Suppressor macrophage (primary cell): Measurements from ENCODE around the gene DNAJB11.
"Not testable (repeated sequence)": the region's sequence is repeated elsewhere in the genome, so short reads cannot be mapped to it uniquely, and the experiment has no call there.

Experiments used
- DNase-seq, 4 experiments: peaks; one replicate each; pipeline ENCODE4 v3.0.0-alpha.2; 2020 to 2022

DNAJB11 gene

DNA sequence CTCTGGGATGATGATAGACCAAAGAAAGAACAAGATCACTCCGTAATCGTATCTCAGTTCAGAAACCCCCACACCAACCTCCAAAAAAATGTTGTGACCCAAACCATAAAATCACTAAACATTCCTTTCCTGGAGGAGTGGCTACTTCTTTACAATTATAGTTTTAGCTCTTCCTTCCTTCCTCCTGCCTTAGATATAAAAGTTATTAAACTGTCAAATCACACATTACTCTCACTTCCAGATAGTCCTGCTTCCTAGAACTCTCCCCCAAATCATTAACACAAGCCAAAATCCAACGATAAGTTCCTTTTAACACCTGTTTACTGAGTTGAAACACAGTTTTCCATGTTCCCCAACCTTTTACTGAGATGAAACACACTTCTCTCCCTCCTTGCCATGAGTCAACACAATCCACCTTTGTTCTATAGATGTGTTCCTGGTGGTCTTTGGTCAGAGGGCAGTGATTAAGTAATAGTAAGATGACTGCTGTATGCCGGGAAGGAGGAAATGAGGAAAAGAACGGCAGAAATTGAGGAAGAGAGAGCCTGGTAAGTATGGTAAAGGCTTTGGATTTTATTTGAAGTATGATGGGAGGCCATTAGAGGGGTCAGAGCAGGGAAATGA is 18.0 kb upstream of the DNAJB11 start:
- DNase-seq = no peak

DNA sequence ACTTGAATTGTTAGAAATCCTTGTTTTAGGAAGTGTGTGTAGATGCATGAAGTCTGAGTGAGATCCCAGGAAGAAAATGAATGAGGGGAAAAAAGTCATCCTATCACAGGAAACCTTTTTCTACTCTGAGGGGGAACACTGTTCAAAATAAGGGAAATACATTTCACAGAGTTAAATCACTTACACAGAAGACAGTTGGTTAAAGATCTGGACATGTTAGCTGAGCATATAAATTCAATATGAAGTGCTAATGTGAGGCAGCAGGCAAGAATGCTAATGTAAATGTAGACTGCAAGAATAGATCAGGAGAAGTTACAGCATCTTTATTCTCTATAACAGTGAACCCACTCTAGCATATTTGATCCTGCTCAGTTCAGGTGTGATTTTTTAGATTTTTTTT is 5.9 kb upstream of the DNAJB11 start:
- no peak for DNase-seq

DNA sequence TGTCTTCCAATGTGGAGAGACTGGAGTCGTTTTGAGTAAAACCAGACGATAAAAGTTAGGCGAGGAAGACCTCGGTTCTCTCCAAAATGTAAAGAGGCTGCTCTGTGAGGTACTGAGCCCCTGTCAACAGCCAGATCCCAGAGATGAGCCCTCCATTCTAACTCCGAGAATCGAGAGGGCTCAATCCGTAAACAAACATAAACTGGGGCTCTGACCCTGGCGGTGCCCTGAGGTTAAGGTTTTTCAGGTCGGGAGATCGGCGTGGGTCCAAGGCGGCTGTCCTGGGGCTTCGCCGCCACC is 3.8 kb upstream of the DNAJB11 start:
- DNase-seq = no peak

DNA sequence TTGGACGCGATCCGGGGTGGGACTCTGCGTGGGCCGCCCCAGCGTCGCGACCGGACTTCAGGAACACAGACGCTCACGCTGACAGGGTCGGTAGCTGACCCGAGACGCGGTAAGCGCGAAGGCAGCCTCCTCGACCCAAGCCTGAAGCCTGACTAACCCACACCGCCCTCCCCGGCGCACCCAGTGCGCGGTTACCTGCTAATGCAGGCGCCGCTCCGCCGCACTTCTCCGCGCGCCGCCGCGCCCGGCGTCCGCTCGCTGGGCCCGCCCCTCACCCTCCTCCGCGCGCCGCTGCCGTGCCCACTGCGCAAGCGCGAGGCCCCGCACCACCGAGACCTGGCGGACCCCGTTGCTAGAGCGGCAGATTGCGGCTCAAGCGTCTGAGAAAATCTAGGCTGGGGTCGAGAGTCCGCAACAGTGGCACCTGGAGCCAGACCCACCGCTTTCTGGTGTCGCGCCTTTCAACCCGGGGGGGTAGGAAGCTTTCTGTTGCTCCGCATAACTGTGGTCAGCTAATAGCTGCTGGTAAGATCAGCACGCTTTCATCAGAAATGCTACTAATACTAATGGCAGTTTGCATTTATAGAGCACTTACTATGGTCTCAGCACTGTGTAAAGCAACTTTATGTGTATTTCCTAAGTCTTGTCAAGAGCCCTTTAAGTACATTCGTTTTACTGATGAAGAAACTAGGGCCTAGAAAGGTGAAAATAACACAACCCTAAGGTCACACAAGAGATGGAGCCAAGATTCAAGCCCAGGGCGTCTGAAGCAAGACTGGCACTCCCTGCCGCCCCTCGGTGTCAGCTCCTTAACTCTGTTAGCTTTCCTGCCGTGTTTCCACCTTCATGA is 3.2 kb upstream of the DNAJB11 start, which contains the start of gene TBCCD1:
Gene TBCCD1, minus strand, starts transcription at position 268 of the 850 bp plus-strand sequence. CDS start 3,010 bp downstream, outside the sequence.
- DNase-seq = peak; percentile 89 to 95 (median 94)

DNA sequence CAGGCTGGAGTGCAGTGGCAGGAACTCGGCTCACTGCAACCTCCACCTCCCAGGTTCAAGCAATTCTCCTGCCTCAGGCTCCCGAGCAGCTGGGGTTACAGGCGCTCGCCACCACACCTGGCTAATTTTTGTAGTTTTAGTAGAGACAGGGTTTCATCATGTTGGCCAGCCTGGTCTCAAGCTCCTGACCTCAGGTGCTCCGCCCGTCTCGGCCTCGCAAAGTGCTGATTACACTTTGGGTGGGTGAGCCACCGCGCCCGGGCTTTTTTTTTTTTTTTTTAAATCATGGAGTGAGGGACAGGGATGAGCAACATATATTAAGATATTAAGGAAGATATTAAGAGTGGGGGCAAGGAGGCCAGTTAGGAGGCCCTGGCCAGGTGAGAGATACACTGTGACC is 1.2 kb upstream of the DNAJB11 start:
- DNase-seq = not testable (repeated sequence)

DNA sequence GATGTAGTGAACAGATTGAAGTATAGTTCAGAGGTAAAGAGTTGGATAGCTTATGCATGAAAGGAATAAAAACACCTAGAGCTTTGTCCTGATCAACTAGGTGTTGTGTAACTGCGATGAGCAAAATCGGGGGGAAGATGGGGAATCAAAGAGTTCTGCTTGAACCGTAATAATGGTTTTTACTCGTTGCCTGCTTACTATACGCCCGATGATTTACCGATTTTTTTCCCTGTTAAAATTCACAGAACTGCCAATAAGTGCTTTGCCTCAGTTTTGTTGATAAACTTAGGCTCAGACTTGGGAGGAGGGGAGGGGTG is 783 bp upstream of the DNAJB11 start:
- no peak for DNase-seq

DNA sequence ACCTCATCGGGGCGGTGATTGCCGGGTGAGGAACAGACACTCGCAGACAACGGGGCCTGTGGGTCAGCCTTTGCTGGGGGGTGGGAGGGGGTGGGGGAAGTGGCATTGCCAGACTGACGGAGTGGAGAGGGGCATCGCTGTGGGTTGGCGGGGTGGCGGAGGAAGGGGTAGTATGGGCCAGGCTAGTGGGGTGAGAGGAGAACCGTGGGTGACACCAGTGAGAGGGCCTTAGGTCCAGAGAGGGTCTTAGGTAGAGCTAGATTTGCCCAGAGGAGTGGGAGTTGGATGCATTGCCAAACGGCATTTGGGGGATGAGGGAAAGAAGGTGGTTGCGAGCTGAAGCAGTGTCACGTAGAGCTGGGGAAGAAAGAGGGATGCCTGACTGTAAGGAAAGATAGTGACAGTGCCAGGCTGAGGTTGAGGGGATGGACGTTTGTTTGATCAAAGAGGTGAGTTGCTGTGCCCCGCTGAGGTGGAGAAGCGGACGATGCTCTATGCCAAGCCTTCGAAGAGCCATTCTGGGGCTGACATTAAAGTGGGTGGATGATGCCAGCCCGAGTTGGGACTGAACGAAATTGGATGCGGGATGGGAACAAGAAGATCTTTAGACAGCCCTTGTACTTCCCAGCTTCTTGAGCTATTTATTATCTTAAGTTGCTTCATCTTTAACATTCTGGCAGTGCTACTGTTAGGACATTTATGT is 572 bp downstream of the DNAJB11 start:
- peak in 1 of 4 experiments; percentile 1 for DNase-seq

DNA sequence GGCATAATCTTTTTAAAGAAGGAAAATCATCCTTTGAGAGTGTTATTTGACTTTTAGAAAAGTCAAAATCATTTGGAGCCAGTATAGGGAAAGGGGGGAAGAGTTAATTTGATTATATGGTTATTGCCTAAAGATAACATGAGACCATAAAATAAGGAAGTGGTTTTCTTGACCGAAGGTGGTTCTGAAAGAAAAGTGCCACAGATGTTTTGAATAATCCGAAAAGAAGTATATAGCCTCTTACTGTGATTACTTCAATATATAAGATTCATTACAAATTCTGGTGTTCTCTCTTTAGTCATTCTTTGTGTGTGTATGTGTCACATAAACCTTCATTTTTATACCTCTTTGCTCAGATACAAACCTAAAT is 1.1 kb downstream of the DNAJB11 start:
- peak in 2 of 4 experiments; percentile 17 to 24 for DNase-seq

DNA sequence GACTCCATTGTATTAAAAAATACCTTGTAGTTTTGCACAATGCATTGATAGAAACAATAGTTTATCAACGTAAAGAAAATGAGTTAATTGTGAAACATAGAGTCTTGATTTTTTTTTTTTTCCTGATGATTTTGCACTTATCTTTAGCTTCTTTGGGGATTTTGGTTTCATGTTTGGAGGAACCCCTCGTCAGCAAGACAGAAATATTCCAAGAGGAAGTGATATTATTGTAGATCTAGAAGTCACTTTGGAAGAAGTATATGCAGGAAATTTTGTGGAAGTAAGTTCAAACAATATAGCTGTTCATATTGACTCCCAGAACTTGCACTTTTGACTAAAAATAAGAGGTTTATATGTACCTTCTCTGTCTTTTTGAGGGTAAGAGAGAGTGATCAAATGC is 7.0 kb downstream of the DNAJB11 start:
- DNase-seq = peak in 3 of 4 experiments; percentile 8 to 66 (median 59)

DNA sequence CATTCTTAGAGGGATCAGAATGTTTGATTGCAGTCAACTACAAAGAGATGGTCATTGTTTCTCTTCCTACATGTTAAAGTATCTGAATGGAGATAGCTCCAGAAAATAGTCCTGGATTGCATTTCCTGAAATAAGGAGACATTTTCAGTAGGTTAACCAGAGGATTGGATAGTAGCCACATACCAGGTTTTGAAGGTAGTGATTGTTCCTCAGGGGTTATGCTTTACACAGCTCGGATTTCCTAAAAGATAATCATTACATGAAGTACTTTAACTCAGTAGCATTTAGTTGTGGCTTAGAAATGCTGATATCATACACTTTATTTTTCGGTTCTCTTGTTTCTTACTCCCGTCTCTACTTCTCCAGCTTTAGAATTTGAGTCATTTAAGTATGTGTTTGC is 10.3 kb downstream of the DNAJB11 start:
- no peak for DNase-seq

DNA sequence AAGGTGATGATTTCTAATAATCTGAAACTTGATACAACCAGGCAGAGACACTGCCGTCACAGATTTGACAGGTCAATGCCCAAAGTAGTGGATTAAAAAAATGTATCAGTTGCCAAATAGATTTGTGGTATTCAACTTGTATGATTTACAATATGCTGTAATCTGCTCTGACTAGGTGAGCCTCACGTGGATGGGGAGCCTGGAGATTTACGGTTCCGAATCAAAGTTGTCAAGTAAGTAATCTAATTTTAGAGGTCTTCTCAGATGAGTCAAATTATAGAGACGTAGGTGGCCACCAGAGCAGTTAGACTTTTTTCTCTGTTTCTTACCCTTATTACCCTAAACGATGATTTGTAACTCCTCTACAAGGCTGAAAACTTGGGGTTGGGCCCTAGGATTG is 12.0 kb downstream of the DNAJB11 start:
- DNase-seq = no peak

DNA sequence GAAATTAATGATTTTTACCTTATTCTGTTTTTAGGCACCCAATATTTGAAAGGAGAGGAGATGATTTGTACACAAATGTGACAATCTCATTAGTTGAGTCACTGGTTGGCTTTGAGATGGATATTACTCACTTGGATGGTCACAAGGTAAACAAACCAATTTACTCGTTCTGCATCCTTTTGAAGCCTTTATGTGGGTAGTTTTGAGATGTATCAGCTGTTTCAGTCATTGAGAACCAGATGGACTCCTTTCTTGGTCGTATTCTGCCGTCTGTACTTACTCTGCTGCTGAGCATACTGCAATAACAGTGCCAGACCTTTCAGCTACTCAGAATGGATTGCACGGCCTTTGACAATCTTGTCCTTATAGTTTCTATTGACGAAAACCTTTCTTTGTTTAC is 13.3 kb downstream of the DNAJB11 start:
- no peak for DNase-seq

DNA sequence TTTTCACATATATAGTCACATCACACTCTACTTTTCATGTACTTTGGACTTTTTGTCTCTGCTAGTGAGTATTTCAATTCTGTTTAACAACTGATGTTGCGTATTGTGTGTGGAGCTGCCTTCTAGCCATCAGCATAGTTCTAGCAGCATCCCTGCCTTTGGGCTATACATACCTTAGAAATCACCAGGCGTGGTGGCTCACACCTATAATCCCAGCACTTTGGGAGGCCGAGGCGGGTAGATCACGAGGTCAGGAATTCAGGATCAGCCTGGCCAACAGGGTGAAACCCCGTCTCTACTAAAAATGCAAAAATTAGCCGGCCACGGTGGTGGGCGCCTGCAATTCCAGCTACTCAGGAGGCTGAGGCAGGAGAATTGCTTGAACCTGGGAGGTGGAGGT is 15.7 kb downstream of the DNAJB11 start:
- DNase-seq = not testable (repeated sequence)

DNA sequence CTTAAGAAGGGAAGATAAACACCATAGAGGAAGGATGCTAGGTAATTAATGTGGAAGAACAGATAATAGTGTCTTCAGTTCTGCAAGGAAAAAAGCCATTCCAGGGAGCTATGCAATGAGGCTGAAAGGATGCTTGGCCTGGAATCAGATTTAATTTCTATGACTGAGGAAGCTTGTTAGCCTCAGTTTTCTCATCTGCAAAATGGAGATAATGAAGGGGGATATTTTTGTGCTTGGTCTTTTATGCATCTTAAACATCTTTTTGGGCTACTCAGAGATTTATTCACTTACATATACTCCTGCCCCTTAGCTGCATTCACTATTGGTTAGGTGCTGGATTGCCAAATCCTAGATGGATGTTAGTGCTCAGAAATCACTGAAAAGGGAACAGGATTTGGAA is 16.7 kb downstream of the DNAJB11 start:
- no peak for DNase-seq

DNA sequence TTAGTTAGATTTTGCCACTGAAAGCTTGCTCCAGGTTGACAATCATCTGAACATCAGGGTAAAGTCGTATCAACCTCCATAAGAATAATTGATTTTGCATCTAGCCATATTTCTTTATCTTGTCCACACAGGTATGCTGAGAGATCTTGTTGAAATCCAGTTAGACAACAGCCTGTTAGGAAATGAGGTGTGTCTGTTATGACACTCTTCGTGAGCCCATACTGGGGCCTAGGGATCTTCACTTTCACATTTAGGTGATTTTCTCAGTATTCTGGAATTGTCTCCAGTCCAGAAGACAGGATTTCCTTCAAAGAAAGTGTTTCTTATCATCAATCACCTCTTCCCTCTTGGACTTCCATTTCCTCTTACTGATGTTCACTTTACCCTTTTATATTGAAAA is 18.1 kb downstream of the DNAJB11 start:
- no peak for DNase-seq

DNA sequence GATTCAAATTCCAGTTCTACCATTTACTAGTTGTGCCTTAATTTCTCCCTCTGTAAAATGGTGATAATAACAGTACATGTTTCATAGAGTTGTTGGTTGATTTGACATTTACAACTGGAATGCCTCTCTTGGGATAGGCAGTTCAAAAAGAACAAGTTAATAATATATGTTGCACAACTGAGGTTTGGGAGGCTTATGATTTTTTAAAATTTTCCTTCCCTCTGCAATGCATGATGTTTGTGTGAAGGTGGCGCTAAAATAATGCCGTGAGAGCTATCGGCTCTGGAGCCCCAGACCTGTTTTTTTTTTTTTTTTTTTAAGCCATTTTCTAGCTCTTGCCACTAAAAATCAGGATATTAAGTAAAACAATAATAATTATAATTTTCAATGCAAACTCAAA is 18.6 kb downstream of the DNAJB11 start:
- no peak for DNase-seq

DNA sequence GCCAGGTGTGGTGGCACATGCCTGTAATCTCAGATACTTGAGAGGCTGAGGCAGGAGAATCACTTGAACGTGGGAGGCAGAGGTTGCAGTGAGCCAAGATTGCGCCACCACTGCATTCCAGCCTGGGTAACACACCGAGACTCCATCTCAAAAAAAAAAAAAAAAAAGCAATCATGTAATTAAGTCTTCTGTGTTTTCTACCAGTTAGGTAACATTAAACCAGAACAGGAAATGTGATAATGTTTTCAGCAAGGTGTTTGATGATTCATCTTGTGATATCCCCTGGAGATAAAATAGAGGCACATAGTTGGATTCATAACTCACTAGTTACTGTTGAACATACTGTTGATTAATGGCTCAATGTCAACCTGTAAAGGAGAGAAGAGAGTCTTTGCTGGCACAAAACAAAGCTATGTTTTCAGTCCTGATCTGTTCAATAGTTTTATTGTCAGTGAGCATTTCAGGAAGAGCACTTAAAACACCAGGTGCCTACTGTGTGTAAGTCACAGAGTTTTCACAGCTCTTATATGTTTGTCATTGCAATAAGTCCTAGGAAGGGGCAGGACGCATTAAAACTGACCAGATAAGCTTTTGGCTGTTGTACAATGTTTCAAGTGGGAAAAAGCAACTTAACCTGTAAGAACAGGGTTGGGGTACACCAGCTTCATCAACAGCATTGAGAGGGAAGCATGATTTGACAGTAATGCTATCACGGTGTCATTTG is 19.5 kb downstream of the DNAJB11 start:
- DNase-seq = no peak

DNA sequence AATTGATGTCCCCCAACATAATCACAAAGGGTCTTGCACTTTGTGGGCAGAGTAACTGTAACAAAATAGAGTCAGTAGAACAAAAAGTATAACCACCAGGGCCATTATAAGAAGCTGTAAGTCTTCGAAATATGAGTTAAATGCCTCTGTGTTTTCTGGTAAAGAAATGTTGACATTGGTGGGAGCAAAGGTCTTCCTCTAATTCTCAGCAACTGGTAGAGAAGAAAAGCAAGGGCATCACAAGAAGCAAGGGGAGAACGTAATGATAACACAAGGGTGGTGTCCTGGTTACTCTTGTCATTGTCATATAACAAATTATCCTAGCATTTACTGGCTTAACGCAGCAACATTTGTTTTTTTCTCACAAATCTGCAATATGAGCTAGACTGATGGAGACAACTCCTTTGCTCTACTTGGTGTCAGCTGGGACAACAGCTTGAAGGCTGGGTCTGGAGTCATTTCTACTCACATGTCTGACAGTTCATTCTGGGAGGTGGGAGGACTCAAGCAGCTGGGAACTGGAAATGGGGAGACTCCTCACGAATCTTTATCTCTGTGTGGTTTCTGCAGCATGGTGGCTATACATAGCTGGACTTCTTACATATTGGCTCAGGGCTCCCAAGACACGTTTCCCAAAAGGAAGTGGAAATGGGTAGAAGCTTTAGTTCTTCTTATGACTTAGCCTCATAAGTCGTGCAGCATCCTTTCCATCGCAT is 20.2 kb downstream of the DNAJB11 start:
- DNase-seq = no peak

DNA sequence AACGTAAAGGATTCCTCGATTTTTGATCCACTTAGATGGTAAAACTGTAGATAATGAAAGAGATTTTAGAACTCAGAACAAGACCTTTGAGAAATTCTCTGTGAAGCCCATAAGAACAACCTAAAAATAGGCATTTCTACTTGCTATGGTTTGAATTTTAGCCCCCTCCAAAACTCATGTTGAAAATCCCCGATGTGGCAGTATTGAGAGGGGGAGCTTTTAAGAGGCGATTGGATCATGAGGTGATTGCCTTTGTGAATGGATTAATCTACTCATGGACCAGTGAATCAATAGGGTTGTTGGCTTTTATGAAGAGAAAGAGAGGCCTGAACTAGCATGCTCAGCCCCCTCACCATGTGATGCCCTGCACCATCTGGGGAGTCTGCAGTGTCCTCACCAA is 22.2 kb downstream of the DNAJB11 start:
- DNase-seq = no peak

DNA sequence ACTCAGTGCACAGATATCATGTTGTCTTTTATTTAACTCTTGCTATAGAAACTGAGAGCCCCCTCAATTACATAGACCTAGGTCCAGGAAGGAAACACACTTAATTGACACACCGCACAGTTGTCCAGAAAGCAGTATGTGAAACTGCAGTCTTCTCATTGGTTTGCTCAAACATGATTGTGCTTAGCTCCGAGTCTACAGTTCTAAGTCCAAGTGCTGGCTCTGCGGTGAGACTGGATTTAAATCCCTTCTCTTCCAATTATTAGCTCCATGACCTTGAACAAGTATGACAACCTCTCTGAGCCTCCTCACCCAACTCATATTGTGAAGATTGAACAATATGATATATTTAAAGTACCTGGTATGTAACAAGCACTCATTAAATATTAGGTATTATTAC is 23.3 kb downstream of the DNAJB11 start:
- no peak for DNase-seq

DNA sequence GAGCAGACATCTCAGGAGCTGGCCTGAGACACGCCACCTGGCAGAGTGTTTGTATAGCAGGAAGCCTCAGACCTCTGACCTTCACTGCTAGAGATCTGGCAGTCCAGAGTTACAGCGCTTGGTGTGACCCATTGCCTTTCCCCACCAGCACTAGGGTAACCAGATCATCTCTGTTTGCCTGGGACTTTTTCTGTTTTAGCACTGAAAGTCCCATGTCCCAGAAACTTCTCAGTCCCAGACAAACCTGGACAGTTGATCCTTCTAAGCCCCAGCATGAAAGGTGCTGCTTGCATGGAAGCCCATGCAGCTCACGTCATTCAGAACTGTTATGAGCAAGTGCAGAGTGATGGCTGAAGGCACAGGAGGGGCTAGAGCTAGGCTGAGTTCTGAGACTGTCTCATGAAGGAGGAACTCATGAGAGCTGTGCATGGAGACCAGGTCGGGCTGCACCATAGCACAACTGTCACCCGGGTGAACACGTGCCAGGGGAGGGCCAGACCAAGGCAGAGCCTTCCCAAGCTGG is 24.1 kb downstream of the DNAJB11 start:
- DNase-seq = no peak

DNA sequence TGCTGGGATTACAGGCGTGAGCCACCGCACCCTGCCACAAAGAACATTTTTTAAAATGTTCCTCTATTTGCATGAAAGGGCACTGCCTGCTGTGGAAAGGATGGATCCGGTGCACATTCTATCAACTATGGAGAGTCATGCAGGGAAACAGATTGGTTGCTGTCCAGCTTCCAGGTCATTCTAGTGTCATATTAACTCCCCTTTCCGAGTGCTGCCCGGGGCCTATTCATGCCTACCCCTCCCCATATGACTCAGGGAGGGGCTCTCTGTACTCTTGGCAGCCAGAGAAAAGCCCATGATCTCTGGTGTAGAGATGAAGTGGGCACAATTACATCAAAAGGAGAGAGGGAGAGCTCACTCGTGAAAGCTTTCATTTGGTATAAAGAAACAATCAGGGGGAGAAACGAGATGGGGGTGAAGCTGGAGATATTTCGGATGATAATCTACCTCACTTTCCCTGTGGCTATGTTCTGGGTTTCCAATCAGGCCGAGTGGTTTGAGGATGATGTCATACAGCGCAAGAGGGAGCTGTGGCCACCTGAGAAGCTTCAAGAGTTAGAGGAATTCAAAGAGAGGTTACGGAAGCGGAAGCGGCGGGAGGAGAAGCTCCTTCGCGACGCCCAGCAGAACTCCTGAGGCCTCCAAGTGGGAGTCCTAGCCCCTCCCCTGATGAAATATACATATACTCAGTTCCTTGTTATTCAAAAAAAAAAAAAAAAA is 26.2 kb downstream of the DNAJB11 start:
- DNase-seq = no peak
